Activated naive CD4-positive, alpha-beta T cell treated with anti-CD3 and anti-CD28 coated beads, Interleukin-2, amount 50 U/mL, for 24 hours (primary cell): ENCODE measurements around the gene XG.
"Not testable (repeated sequence)": the region's sequence is repeated elsewhere in the genome, so short reads cannot be mapped to it uniquely, and the experiment has no call there.

Experiments used
- H3K27ac Mint-ChIP-seq: one replicate; pipeline ENCODE4 v1.8.0; 2021; ENCODE audit warnings: mild to moderate bottlenecking, mixed read lengths
- H3K27me3 Mint-ChIP-seq: one replicate; pipeline ENCODE4 v1.8.0; 2021; ENCODE audit warnings: mixed read lengths
- H3K36me3 Mint-ChIP-seq: one replicate; pipeline ENCODE4 v1.8.0; 2021; ENCODE audit warnings: mixed read lengths
- H3K4me1 Mint-ChIP-seq: one replicate; pipeline ENCODE4 v1.8.0; 2021; ENCODE audit warnings: mixed read lengths
- H3K4me3 Mint-ChIP-seq: one replicate; pipeline ENCODE4 v1.8.0; 2021; ENCODE audit warnings: mild to moderate bottlenecking, mixed read lengths
- H3K9me3 Mint-ChIP-seq: one replicate; pipeline ENCODE4 v1.8.0; 2021; ENCODE audit warnings: mixed read lengths

The XG gene

DNA sequence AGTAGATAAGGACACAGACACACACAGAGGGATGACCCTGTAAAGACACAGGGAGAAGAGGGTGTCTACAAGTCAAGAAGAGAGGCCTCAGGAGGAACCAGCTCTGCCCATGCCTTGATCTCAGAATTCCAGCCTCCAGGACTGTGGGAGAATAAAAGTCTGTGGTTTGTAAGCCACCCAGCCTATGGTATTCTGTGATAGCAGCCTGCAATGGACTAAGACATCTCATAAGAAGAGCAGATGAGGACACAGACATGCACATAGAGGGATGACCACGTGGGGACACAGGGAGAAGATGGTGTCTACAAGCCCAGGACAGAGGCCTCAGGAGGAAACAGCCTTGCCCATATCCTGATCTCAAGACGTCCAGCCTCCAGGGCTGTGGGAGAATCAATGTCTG, 9.4 kb downstream of the XG start:
- Mint-ChIP-seq H3K36me3 (no peaks in the 10 kb centered on the region), H3K4me1 (peaks cover 8% of the 10 kb centered on the region), H3K9me3 (no peaks in the 10 kb centered on the region), H3K4me3 (no peak overlapping the region), H3K27me3 (peaks cover 1% of the 10 kb centered on the region), H3K27ac (no peak overlapping the region)

DNA sequence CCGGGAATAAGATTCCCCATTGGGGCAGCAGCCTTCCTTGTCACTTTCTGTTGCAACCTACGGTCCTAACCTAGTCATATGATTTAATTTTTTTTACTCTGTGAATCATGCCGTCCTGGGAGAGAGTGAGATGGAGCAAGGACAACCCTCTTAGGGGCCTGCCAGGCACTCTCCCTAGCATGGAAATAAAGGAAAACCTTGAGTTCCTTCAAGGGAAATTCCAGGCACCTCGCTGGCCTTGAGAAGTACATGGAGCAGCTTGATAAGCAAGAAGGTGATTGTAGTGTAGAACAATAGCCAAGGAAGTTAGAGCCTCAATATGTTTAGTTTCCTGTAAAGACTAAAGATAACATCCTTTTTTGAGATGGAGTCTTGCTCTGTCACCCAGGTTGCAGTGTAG, 10.8 kb downstream of the XG start:
- H3K4me1 Mint-ChIP-seq, H3K9me3 Mint-ChIP-seq, H3K27ac Mint-ChIP-seq, H3K4me3 Mint-ChIP-seq, H3K36me3 Mint-ChIP-seq, H3K27me3 Mint-ChIP-seq: not testable (repeated sequence)

DNA sequence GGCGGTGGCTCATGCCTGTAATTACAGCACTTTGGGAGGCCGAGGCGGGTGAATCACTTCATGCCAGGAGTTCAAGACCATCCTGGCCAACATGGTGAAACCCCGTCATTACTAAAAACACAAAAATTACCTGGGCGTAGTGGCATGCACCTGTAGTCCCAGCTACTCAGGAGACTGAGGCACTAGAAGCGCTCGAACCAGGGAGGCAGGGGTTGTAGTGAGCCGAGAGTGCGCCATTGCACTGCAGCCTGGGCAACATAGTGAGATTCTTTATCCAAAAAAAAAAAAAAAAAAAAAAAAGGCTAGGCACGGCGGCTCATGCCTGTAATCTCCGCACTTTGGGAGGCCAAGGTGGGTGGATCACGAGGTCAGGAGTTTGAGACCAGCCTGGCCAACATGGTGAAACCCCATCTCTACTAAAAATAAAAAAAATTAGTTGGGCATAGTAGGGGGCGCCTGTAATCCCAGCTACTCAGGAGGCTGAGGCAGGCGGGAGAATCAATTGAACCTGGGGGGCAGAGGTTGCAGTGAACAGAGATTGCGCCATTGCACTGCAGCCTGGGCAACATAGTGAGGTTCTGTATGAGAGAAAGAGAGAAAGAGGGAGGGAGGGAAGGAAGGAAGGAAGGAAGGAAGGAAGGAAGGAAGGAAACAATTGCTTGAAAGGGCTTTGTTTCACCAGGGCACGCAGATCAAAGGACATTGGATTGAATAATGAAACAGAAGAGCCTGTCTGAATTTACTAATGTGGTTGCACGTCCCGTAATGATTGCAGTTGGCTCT, 13.1 kb downstream of the XG start:
- not testable (repeated sequence) for H3K36me3 Mint-ChIP-seq, H3K9me3 Mint-ChIP-seq, H3K4me3 Mint-ChIP-seq, H3K4me1 Mint-ChIP-seq, H3K27ac Mint-ChIP-seq, H3K27me3 Mint-ChIP-seq

DNA sequence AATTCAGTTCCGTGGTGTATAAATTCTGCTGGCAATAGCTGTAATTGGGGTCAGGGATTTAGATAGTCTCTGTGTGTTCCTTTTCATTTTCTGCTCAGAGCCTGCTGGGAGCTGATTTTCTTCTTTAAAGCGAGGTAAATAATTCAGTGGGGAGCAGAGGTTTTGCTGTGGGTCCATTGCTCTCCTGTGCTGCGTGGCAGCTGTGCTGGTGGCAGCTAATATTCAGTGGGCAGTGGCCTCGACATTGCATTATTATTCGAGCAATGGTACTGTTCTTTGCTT, 13.7 kb downstream of the XG start:
- H3K4me3 Mint-ChIP-seq = no peak overlapping the region
- H3K4me1 Mint-ChIP-seq = peaks cover 8% of the 10 kb centered on the region
- H3K27me3 Mint-ChIP-seq = peaks cover 6% of the 10 kb centered on the region
- H3K9me3 Mint-ChIP-seq = no peaks in the 10 kb centered on the region
- no peaks in the 10 kb centered on the region for H3K36me3 Mint-ChIP-seq
- no peak overlapping the region for H3K27ac Mint-ChIP-seq

DNA sequence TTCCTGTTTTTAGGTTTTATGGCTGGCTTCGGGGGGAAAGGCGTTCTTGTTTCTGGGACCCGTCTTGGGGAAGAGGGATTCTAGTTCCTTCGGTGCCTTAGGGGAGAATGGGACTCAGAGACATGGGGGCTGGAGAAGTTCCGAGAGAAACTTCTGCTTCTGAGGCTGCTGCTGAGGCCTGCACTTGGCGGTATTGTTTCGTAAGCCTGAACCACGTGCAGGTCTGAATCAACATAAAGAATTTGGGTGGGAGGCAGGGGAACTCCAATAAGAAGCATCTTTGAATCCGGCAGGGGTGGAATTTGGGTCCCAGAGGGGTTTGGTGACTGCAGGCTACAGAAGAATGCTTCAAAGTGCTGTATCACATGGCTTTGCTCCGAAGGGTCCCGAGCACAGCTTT, 15.1 kb downstream of the XG start:
- Mint-ChIP-seq H3K4me1 (peaks cover 8% of the 10 kb centered on the region), H3K27me3 (peaks cover 8% of the 10 kb centered on the region), H3K36me3 (peaks cover 5% of the 10 kb centered on the region), H3K9me3 (no peaks in the 10 kb centered on the region), H3K27ac (no peak overlapping the region), H3K4me3 (no peak overlapping the region)

DNA sequence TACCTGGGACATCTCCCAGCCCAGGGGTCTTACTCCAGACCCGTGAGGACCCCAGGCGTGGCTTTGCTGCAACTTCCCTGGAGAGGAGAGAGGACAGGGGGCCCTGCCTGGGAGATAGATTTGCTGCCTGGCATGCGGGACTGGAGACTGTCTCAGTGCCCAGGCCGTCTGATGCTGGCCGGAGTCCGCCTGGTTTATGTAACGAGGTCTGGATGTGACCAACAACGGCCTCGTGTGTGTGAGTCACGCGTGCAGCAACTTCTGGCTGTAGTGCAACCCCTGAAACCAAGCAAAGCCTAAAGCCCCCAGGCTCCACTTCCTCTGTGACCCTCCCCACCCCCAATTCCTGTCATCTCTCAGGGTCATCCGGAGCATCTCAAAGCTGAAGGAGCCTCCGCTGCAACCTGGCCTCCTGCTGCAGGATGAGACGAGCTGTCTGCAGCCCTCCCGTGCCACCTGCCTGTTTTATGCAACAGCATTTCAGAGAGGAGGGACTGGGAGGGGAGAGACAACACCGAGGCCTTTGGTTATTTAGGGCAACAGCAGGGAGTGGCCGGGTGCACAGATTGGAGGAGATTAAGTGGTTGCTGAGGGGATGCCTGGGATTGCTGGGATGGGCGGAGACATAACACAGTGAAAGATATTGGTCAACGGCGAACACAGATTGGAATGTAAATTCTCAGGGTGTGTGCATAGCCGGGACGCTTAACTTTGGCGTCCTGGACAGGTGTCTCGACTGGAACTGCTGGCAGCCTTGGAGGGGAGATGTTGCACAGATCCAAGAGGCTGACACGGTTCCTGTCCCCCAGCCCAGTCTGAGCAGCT, 16.0 kb downstream of the XG start:
- Mint-ChIP-seq H3K36me3 (peaks cover 5% of the 10 kb centered on the region), H3K4me3 (no peak overlapping the region), H3K4me1 (peaks cover 8% of the 10 kb centered on the region), H3K27me3 (peaks cover 8% of the 10 kb centered on the region), H3K9me3 (no peaks in the 10 kb centered on the region), H3K27ac (no peak overlapping the region)

DNA sequence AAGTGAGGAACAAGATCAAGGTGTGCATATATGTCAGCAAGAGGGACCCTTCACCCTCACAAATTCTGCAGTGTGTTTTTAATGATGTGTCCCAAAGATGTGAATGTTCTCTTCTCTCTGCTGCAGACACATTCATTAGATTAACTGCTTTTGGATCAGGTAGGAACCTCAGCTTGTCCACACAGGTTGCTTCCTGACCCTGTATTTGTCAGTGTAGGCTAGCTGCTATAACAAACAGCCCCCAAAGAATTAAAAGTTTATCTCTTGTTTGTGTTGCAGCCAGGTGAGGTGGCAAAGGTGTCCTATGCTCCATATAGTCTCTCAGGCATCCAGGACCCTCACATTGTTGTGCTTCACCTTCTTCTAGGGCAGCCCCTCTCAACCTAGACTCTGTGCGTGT, 17.8 kb downstream of the XG start:
- no peaks in the 10 kb centered on the region for H3K9me3 Mint-ChIP-seq
- peaks cover 8% of the 10 kb centered on the region for H3K4me1 Mint-ChIP-seq
- no peak overlapping the region for H3K4me3 Mint-ChIP-seq
- no peak overlapping the region for H3K27ac Mint-ChIP-seq
- peaks cover 5% of the 10 kb centered on the region for H3K36me3 Mint-ChIP-seq
- H3K27me3 Mint-ChIP-seq = peaks cover 8% of the 10 kb centered on the region

DNA sequence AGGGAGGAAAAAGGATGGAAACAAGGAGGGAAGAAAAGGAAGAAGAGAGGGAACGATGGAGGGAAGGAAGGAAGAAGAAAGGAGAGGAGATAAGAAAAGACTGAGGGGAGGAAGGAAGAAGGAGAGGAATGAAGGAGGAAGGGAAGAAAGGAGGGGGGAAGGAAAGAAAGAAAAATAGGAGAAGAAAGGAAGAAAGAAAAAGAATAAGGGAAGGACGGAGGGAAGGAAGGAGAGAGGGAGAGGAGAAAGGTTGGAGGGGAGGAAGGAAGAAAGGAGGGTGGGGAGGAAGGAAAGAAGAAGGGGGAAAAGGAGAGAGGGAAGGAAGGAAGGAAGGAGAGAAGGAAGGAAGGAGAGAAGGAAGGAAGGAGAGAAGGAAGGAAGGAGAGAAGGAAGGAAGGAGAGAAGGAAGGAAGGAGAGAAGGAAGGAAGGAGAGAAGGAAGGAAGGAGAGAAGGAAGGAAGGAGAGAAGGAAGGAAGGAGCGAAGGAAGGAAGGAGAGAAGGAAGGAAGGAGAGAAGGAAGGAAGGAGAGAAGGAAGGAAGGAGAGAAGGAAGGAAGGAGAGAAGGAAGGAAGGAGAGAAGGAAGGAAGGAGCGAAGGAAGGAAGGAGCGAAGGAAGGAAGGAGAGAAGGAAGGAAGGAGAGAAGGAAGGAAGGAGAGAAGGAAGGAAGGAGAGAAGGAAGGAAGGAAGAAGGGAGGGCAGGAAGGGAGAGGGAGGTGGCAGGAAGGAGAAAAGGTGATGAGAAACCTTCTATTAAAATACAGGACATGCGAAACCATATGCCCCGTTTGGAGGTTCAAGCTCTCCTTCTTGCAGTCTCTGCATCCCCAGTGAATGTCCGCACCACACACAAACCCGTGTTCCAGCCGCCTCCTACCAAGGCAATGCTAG, 21.6 kb downstream of the XG start:
- H3K27ac Mint-ChIP-seq, H3K36me3 Mint-ChIP-seq, H3K9me3 Mint-ChIP-seq, H3K4me3 Mint-ChIP-seq, H3K4me1 Mint-ChIP-seq, H3K27me3 Mint-ChIP-seq: not testable (repeated sequence)

DNA sequence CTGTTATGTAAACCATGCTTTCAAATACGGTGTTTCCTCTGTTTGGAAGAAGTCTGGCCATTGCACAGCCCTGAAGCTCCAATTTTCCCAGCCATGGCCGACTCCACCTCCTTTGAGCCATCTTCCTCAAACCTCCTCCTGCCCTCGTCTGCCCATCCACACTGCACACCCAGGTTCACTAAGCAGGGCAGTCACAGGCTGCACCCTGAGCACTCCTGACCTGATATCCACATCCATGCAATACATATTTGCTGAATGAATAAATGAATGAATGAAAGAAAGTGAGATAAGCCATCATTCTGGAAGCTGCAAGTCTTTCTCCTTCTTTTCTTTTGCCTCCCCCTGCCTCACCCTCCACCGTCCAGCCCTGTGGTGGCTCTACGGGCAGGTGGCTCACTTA, 22.2 kb downstream of the XG start:
- peaks cover 5% of the 10 kb centered on the region for H3K36me3 Mint-ChIP-seq
- no peak overlapping the region for H3K27ac Mint-ChIP-seq
- no peak overlapping the region for H3K4me3 Mint-ChIP-seq
- H3K27me3 Mint-ChIP-seq = peaks cover 7% of the 10 kb centered on the region
- no peaks in the 10 kb centered on the region for H3K9me3 Mint-ChIP-seq
- no peaks in the 10 kb centered on the region for H3K4me1 Mint-ChIP-seq

DNA sequence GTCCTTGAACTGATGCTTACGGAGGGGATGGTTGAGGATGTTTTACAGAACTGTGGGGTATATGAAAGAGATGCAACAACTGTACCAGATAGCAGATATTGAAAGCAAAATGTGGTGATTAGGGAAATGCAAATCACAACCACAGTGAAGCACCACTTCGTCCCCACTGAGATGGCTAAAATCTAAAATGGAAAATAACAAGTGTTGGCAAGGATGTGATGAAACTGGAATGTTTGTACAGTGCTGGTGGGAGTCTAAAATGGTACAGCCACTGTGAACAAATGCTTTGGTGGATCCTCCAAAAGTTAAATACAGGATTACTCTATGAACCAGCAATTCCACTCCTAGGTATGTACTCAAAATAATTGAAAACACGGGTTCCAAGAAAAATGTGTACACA, 22.9 kb downstream of the XG start:
- no peak overlapping the region for H3K4me3 Mint-ChIP-seq
- no peaks in the 10 kb centered on the region for H3K4me1 Mint-ChIP-seq
- peaks cover 5% of the 10 kb centered on the region for H3K27me3 Mint-ChIP-seq
- H3K27ac Mint-ChIP-seq = no peak overlapping the region
- H3K36me3 Mint-ChIP-seq = peaks cover 5% of the 10 kb centered on the region
- no peaks in the 10 kb centered on the region for H3K9me3 Mint-ChIP-seq

DNA sequence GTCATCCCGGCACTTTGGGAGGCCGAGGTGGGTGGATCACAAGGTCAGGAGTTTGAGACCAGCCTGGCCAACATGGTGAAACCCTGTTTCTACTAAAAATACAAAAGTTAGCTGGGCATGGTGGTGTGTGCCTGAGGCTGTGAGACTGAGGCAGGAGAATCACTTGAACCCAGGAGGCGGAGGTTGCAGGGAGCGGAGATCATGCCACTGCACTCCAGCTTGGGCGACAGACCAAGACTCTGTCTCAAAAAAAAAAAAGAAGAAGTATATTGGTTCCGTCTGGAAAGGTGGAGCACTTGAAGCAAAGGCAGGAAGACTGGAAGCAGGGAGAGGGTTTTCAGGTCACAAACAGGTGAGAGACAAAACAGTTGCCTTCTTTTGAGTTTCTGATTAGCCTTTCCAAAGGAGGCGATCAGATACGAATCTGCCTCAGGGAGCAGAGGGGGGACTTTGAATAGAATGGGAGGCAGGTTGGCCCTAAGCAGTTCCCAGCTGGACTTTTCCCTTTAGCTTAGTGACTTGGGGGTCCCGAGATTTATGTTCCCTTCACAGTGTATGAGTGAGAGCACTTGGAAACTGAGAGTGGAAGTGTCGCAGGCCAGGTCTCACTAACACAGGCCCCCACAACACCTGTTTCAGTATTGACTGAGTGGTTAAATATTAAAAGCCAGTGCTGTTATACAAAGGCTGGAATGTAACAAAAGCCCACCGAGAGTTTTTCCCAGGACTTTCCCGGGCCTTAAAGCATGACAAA, 28.8 kb downstream of the XG start:
- not testable (repeated sequence) for H3K27ac Mint-ChIP-seq, H3K36me3 Mint-ChIP-seq

DNA sequence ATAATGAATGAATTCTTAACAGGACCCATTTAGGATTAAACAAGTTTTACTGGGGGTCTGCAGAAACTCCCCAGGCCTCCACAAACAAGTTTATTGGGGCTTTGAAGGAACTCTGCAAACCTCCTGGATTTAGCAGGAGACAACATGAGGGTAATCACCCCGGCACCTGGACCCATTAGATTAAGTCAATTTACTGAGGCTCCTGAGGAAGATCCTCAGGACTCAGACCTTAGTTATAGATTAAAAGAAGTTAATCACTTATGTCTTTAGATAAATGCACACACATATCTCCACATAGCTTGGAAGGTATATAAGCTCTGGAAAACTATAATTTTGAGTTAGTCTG, 29.4 kb downstream of the XG start:
- Mint-ChIP-seq H3K27me3 (no peaks in the 10 kb centered on the region), H3K9me3 (no peaks in the 10 kb centered on the region), H3K36me3 (no peaks in the 10 kb centered on the region)

More for the DNA sequence above, 28.8 kb downstream of the XG start:
- not testable (repeated sequence) for H3K4me1 Mint-ChIP-seq, H3K27me3 Mint-ChIP-seq, H3K4me3 Mint-ChIP-seq, H3K9me3 Mint-ChIP-seq

DNA sequence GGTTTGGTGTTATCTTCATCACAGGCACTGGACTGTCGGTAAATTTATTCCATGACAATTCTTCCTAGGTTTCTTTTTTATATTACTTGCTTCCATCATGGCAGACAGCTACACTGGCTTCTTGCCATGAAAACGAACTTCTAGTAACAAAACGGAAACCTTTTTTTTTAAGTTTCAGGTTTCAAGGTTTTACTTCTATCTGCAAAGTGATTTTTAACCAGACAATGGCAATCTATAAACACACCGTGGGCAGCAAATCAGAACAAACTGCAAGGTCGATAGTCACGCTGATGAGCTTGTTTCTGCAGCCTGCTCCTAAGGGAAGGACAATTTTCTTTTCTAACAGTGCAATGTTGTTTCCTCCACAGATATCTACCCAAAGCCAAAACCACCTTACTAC, 29.9 kb downstream of the XG start:
- H3K27me3 Mint-ChIP-seq = no peaks in the 10 kb centered on the region
- H3K4me3 Mint-ChIP-seq = no peak overlapping the region
- no peaks in the 10 kb centered on the region for H3K36me3 Mint-ChIP-seq
- no peaks in the 10 kb centered on the region for H3K4me1 Mint-ChIP-seq
- no peaks in the 10 kb centered on the region for H3K9me3 Mint-ChIP-seq
- no peak overlapping the region for H3K27ac Mint-ChIP-seq

More for the DNA sequence above, 29.4 kb downstream of the XG start:
- Mint-ChIP-seq H3K4me3 (no peak overlapping the region), H3K27ac (no peak overlapping the region), H3K4me1 (no peaks in the 10 kb centered on the region)

DNA sequence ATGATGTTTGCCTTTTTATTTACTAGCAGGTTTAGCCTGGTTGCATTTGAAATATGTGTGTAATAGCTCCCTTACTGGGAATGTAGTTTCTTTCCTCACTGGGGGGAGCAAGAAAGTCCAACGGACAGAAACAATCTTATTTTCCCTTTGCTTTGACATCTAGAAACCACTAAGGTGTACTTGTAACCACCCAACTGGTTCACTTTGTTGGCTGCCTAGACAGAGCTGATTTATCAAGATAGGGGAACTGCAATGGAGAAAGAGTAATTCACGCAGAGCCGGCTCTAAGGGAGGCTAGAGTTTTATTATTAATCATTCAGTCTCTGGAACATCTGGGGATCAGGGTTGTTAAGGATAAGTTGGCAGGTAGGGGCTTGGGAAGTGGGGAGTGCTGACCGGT, 30.3 kb downstream of the XG start:
- Mint-ChIP-seq H3K9me3 (no peaks in the 10 kb centered on the region), H3K27me3 (no peaks in the 10 kb centered on the region)

DNA sequence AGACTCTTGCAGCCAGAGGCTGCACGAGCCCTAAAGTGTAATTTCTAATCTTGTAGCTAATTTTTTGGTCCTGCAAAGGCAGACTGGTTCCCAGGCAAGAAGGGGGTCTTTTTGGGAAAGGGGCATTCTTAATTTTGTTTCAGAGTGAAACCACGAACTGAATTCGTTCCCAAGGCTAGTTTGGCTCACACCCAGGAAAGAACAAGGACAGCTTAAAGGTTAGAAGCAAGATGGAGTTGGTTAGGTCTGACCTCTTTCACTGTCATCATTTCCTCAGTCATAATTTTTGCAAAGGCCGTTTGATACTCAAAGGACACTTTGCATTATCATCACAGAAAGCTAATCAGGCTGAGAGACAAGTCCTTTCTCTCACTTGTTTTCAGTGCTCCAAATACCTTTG, 30.9 kb downstream of the XG start:
- Mint-ChIP-seq H3K9me3 (no peaks in the 10 kb centered on the region), H3K27me3 (no peaks in the 10 kb centered on the region), H3K4me3 (no peak overlapping the region), H3K36me3 (no peaks in the 10 kb centered on the region), H3K27ac (no peak overlapping the region), H3K4me1 (no peaks in the 10 kb centered on the region)

More for the DNA sequence above, 30.3 kb downstream of the XG start:
- Mint-ChIP-seq H3K4me1 (no peaks in the 10 kb centered on the region), H3K36me3 (no peaks in the 10 kb centered on the region), H3K4me3 (no peak overlapping the region), H3K27ac (no peak overlapping the region)
